HepG2 (cell line): Measurements from ENCODE around the gene FOLR2. TPM values are rescaled to one million over a fixed set of nuclear protein-coding genes. Genes with fewer than 3 reads are reported as not detected.

Experiments used
- ATAC-seq: fragments of 200-7000 bp; cut with Tn5 transposase; 3 replicates; pipeline ENCODE4 v1.9.1; 2020; ENCODE audit warnings: mild to moderate bottlenecking, moderate library complexity
- BruUV-seq: library from RNA; stranded (reverse); fragments of 400-500 nt; replicated peaks from 2 replicates; lab custom pipeline; 2021; lab: Mats Ljungman, UMichigan
- CTCF ChIA-PET: fragments of 300-600 bp; formaldehyde crosslinking; extraction: SDS; loops from one replicate; lab custom pipeline; 2021; ENCODE audit warnings: low total read pairs, inconsistent platforms, low intra/inter-chr PET ratio; lab: Yijun Ruan, JAX
- POLR2A ChIA-PET: fragments of 350-600 bp; sonication (Branson Sonifier 250); formaldehyde crosslinking; loops from one replicate; lab custom pipeline; 2020; ENCODE audit warnings: antibody characterized with exemption, inconsistent platforms; lab: Yijun Ruan, JAX
- DNase-seq: peaks from one replicate; pipeline ENCODE4 v3.0.0-alpha.2; 2015; ENCODE audit warnings: low spot score
- FAIRE-seq: peaks from 3 replicates; lab custom pipeline; 2011; peaks lifted over from hg19 to GRCh38; lab: Jason Lieb, UNC
- H2AFZ ChIP-seq: one replicate; pipeline ENCODE4 v1.6.1; 2011; ENCODE audit warnings: low read length, inconsistent platforms
- H3K27ac ChIP-seq: fragments of 300-600 bp; 3 replicates; pipeline ENCODE4 v1.8.0; 2011; ENCODE audit warnings: mixed run types, mild to moderate bottlenecking, mixed read lengths, low read length, inconsistent platforms; ENCODE audit not compliant: insufficient read depth; ENCODE audit errors: extremely low read length
- H3K27me3 ChIP-seq, 2 experiments: fragments of 200-600 bp in 1 of 2; 2 replicates in 1 of 2; 3 replicates in 1 of 2; pipeline versions ENCODE4 v1.6.0 to v1.8.0; 2011; ENCODE audit warnings: low read length in 2 of 2, mild to moderate bottlenecking in 2 of 2, moderate library complexity in 2 of 2, inconsistent platforms in 1 of 2; ENCODE audit not compliant: insufficient read depth in 2 of 2, control insufficient read depth in 1 of 2
- H3K36me3 ChIP-seq, 2 experiments: fragments of 200-600 bp in 1 of 2; replicated peaks in 1 of 2; 2 replicates in 1 of 2; 3 replicates in 1 of 2; pipeline versions ENCODE4 v1.5.1 to v1.8.0; 2011; ENCODE audit warnings: low read length in 2 of 2, inconsistent platforms in 1 of 2; ENCODE audit not compliant: insufficient read depth in 2 of 2, control insufficient read depth in 1 of 2
- H3K4me1 ChIP-seq: 2 replicates; pipeline ENCODE4 v1.5.1; 2012; ENCODE audit warnings: low read length, inconsistent platforms; ENCODE audit not compliant: insufficient read depth
- H3K4me2 ChIP-seq: 2 replicates; pipeline ENCODE4 v1.6.0; 2011; ENCODE audit warnings: low read depth, low read length, inconsistent platforms
- H3K4me3 ChIP-seq, 3 experiments: fragments of 200-600 bp in 1 of 3; sonication (generic), shearing (Covaris generic) in 1 of 3; replicated peaks in 1 of 3; 2 replicates each; pipeline ENCODE4 v1.5.1; 2011 to 2016; ENCODE audit warnings: low read length in 3 of 3, inconsistent platforms in 2 of 3, low read depth in 2 of 3, mild to moderate bottlenecking in 2 of 3, control low read depth in 1 of 3, mixed read lengths in 1 of 3; ENCODE audit not compliant: insufficient read depth in 1 of 3
- H3K79me2 ChIP-seq: one replicate; pipeline ENCODE4 v1.6.1; 2011; ENCODE audit warnings: low read length, inconsistent platforms; ENCODE audit not compliant: insufficient read depth
- H3K9ac ChIP-seq: 2 replicates; pipeline ENCODE4 v1.6.0; 2011; ENCODE audit warnings: mild to moderate bottlenecking, low read depth, low read length, inconsistent platforms; ENCODE audit not compliant: insufficient read depth
- H3K9me3 ChIP-seq: 2 replicates; pipeline ENCODE4 v1.5.1; 2012; ENCODE audit warnings: mild to moderate bottlenecking, low read length
- H4K20me1 ChIP-seq: 2 replicates; pipeline ENCODE4 v1.6.0; 2011; ENCODE audit warnings: inconsistent platforms, mild to moderate bottlenecking, low read length, moderate library complexity; ENCODE audit not compliant: insufficient read depth
- CEBPZ ChIP-seq: IDR thresholded peaks from 2 replicates; pipeline ENCODE4 v1.6.1; 2012; ENCODE audit warnings: low read length, improper control_type of control experiment
- FOSL1 ChIP-seq: sonication (generic); formaldehyde crosslinking; IDR thresholded peaks from 2 replicates; pipeline ENCODE4 v1.9.0; 2021; ENCODE audit warnings: missing genetic modification reagents, borderline replicate concordance
- MLX ChIP-seq: IDR thresholded peaks from 2 replicates; pipeline ENCODE4 v1.6.1; 2016
- TAF1 ChIP-seq: sonication (generic); formaldehyde crosslinking; IDR thresholded peaks from 2 replicates; pipeline ENCODE4 v1.4.0; 2020; ENCODE audit warnings: missing genetic modification reagents
- ZNF614 ChIP-seq: IDR thresholded peaks from 2 replicates; pipeline ENCODE4 v1.6.1; 2018; ENCODE audit warnings: missing biosample characterization, missing genetic modification reagents, inconsistent platforms, borderline replicate concordance
- WGBS: methylation state at CpG from one replicate; pipeline ENCODE4 v1.1.6; 2017; ENCODE audit warnings: low lambda C conversion rate; 5-methylcytosine and 5-hydroxymethylcytosine counted together
- in situ Hi-C: cut with HindIII; loops from 2 replicates; pipeline ENCODE4 v1.10.0; 2017; ENCODE audit warnings: low pct_unique_long_range_greater_than_20kb; ENCODE audit not compliant: extremely low pct_ligation_motif_present
- intact Hi-C: fragments of 100-400 bp; cut with micrococcal nuclease; formaldehyde crosslinking; loops from one replicate; pipeline ENCODE4 v1.10.0; 2022; ENCODE audit not compliant: unreplicated experiment
- polyA plus RNA-seq, 8 experiments: library from polyadenylated mRNA; depleted of rRNA in 3 of 8; stranded (reverse) in 7 of 8; unstranded in 1 of 8; fragments of >200 nt; fragmentation: Illumina TruSeq in 4 of 8; extraction: Trizol in 4 of 8; gene quantifications; 2 replicates each; pipeline versions ENCODE4 v1.2.1 to v1.2.3, GENCODE V29; 2011 to 2016; ENCODE audit warnings: low read depth in 4 of 8, missing spikeins in 1 of 8, mixed read lengths in 1 of 8; ENCODE audit not compliant: insufficient read depth in 1 of 8
- total RNA-seq, 5 experiments: library from RNA; depleted of rRNA; stranded (reverse); fragments of >200 nt; fragmentation: Illumina TruSeq; extraction: Trizol; gene quantifications; 2 replicates each; pipeline ENCODE4 v1.2.3, GENCODE V29; 2016; ENCODE audit warnings: low read depth in 1 of 5

Gene FOLR2
- total and polyA plus RNA-seq, 2 of the 13 experiments (the other 11 are each of a cell fraction or from before 2014, with no cell fraction given): 0.09 TPM; not detected in 1

- in situ Hi-C loops (no loop called here), intact Hi-C loops (no loop called here)
- Histone ChIP-seq H3K79me2 (no peaks in the 10 kb centered on the region), H3K4me3 (no peak overlapping the region), H3K27me3 (0 out of 5 replicates have a peak, but pooled peaks cover 0 to 6% of the 10 kb centered on the region in 2 experiments), H3K4me2 (no peak overlapping the region), H3K9me3 (no peaks in the 10 kb centered on the region), H3K27ac (no peak overlapping the region), H3K9ac (no peak overlapping the region), H3K36me3 (no peaks in the 10 kb centered on the region), H2AFZ (no peak overlapping the region), H4K20me1 (no peaks in the 10 kb centered on the region), H3K4me1 (0 out of 2 replicates have a peak, but pooled peaks cover 7% of the 10 kb centered on the region)
- DNase-seq (no peak), FAIRE-seq (no peak), ATAC-seq (peak; percentile 56)
- ChIA-PET POLR2A (no interaction called here), CTCF (no interaction called here)
- WGBS: 10% methylated on average over 3 of the region's 3 CpGs
- no TSS peak for BruUV-seq
- TF ChIP-seq ZNF614 (CRISPR knock-in tag) (no peak), FOSL1 (CRISPR knock-in tag) (no peak), TAF1 (CRISPR knock-in tag) (no peak), MLX (CRISPR knock-in tag) (no peak), CEBPZ (no peak)
Measured at GRCh38 chr11:72189455-72190250, 26.9 kb upstream of the FOLR2 start.
